IMR-90 (cell line): ENCODE measurements around the gene FAM83G. TPM values are rescaled to one million over a fixed set of nuclear protein-coding genes. Genes with fewer than 3 reads are reported as not detected.

Experiments
- ATAC-seq: fragments of 200-7000 bp; cut with Tn5 transposase; 2 replicates; pipeline ENCODE4 v1.9.1; 2020; ENCODE audit warnings: low read depth, mild to moderate bottlenecking, moderate library complexity
- BruUV-seq: library from RNA; stranded (reverse); fragments of 400-500 nt; replicated peaks from 2 replicates; lab custom pipeline; 2021; lab: Mats Ljungman, UMichigan
- CTCF ChIA-PET: fragments of 300-600 bp; formaldehyde crosslinking; extraction: SDS; loops from one replicate; lab custom pipeline; 2021; ENCODE audit warnings: antibody characterized with exemption; lab: Yijun Ruan, JAX
- POLR2A ChIA-PET: fragments of 300-600 bp; sonication (Branson Sonifier 250); formaldehyde crosslinking; loops from one replicate; lab custom pipeline; 2022; ENCODE audit warnings: antibody characterized with exemption; ENCODE audit not compliant: unreplicated experiment; lab: Charles Lee
- DNase-seq: peaks from one replicate; pipeline ENCODE4 v3.0.0; 2013
- H2AFZ ChIP-seq: replicated peaks from 2 replicates; pipeline ENCODE3; 2013; ENCODE audit warnings: low read length, mild to moderate bottlenecking; ENCODE audit not compliant: poor library complexity
- H2AK5ac ChIP-seq: 2 replicates; pipeline ENCODE4 v1.6.1; 2013; ENCODE audit warnings: low read depth, low read length, inconsistent platforms
- H2AK9ac ChIP-seq: replicated peaks from 2 replicates; pipeline ENCODE3; 2013; ENCODE audit warnings: mild to moderate bottlenecking, low read depth, low read length, moderate library complexity; ENCODE audit not compliant: poor library complexity
- H2BK120ac ChIP-seq: 2 replicates; pipeline ENCODE4 v1.6.1; 2013; ENCODE audit warnings: low read depth, low read length, inconsistent platforms
- H2BK15ac ChIP-seq: 3 replicates; pipeline ENCODE4 v1.6.1; 2013; ENCODE audit warnings: low read depth, low read length, inconsistent platforms
- H2BK20ac ChIP-seq: 2 replicates; pipeline ENCODE4 v1.6.1; 2013; ENCODE audit warnings: low read depth, mild to moderate bottlenecking, inconsistent platforms, low read length, moderate library complexity
- H2BK5ac ChIP-seq: 2 replicates; pipeline ENCODE4 v1.6.1; 2013; ENCODE audit warnings: mild to moderate bottlenecking, low read depth, low read length, inconsistent platforms; ENCODE audit not compliant: poor library complexity, severe bottlenecking
- H3K14ac ChIP-seq: replicated peaks from 2 replicates; pipeline ENCODE4 v1.6.1; 2013; ENCODE audit warnings: low read depth, low read length, inconsistent platforms
- H3K18ac ChIP-seq: 2 replicates; pipeline ENCODE4 v1.6.1; 2013; ENCODE audit warnings: low read depth, low read length, control low read depth
- H3K23ac ChIP-seq: 2 replicates; pipeline ENCODE4 v1.6.1; 2013; ENCODE audit warnings: low read depth, low read length, inconsistent platforms
- H3K27ac ChIP-seq: 2 replicates; pipeline ENCODE4 v1.5.1; 2013; ENCODE audit warnings: mild to moderate bottlenecking, control low read depth, low read length; ENCODE audit not compliant: insufficient read depth
- H3K27me3 ChIP-seq: 2 replicates; pipeline ENCODE4 v1.6.1; 2013; ENCODE audit warnings: low read length; ENCODE audit not compliant: control insufficient read depth, insufficient read depth
- H3K36me3 ChIP-seq: 2 replicates; pipeline ENCODE4 v1.6.1; 2013; ENCODE audit warnings: low read length, mixed read lengths; ENCODE audit not compliant: control insufficient read depth, insufficient read depth
- H3K4ac ChIP-seq: 2 replicates; pipeline ENCODE4 v1.6.1; 2013; ENCODE audit warnings: low read depth, low read length, inconsistent platforms
- H3K4me1 ChIP-seq: 2 replicates; pipeline ENCODE4 v1.6.1; 2013; ENCODE audit warnings: low read length, mixed read lengths; ENCODE audit not compliant: control insufficient read depth, insufficient read depth
- H3K4me2 ChIP-seq: 2 replicates; pipeline ENCODE4 v1.6.1; 2013; ENCODE audit warnings: low read depth, mild to moderate bottlenecking, control low read depth, low read length, moderate library complexity
- H3K4me3 ChIP-seq: 2 replicates; pipeline ENCODE4 v1.5.1; 2013; ENCODE audit warnings: low read depth, mild to moderate bottlenecking, control low read depth, low read length, moderate library complexity; ENCODE audit not compliant: insufficient read depth
- H3K56ac ChIP-seq: 2 replicates; pipeline ENCODE4 v1.6.1; 2013; ENCODE audit warnings: low read length, inconsistent platforms; ENCODE audit not compliant: insufficient read depth; ENCODE audit errors: extremely low read depth
- H3K79me1 ChIP-seq, 2 experiments: 2 replicates each; pipeline ENCODE4 v1.6.1; 2013; ENCODE audit warnings: low read length in 2 of 2, inconsistent platforms in 1 of 2, low read depth in 1 of 2
- H3K9ac ChIP-seq: 2 replicates; pipeline ENCODE4 v1.6.1; 2013; ENCODE audit warnings: low read depth, low read length, control low read depth
- H3K9me1 ChIP-seq: 2 replicates; pipeline ENCODE4 v1.6.1; 2013; ENCODE audit warnings: low read length, inconsistent platforms; ENCODE audit not compliant: insufficient read depth
- H3K9me3 ChIP-seq: 2 replicates; pipeline ENCODE4 v1.6.1; 2013; ENCODE audit warnings: low read length; ENCODE audit not compliant: control insufficient read depth, insufficient read depth
- H4K20me1 ChIP-seq: 2 replicates; pipeline ENCODE4 v1.6.1; 2013; ENCODE audit warnings: low read length, inconsistent platforms; ENCODE audit not compliant: insufficient read depth
- H4K5ac ChIP-seq: 2 replicates; pipeline ENCODE4 v1.6.1; 2013; ENCODE audit warnings: mild to moderate bottlenecking, low read depth, low read length, control low read depth
- H4K8ac ChIP-seq, 2 experiments: 2 replicates each; pipeline ENCODE4 v1.6.1; 2013; ENCODE audit warnings: low read depth in 2 of 2, low read length in 2 of 2, control low read depth in 1 of 2, inconsistent platforms in 1 of 2
- H4K91ac ChIP-seq: 2 replicates; pipeline ENCODE4 v1.6.1; 2013; ENCODE audit warnings: low read depth, low read length, inconsistent platforms; ENCODE audit not compliant: insufficient read depth
- POLR2A ChIP-seq: IDR thresholded peaks from 2 replicates; pipeline ENCODE4 v1.6.1; 2012; ENCODE audit warnings: mild to moderate bottlenecking, low read depth, low read length
- WGBS, 2 experiments: methylation state at CpG; one replicate each; pipeline versions ENCODE4 v1.1.5 to v1.1.7; 2013; ENCODE audit warnings: missing lambda C conversion rate in 2 of 2; ENCODE audit not compliant: insufficient read length in 1 of 2; ENCODE audit errors: extremely low coverage in 2 of 2; 5-methylcytosine and 5-hydroxymethylcytosine counted together
- dilution Hi-C: fragments of 300-500 bp; cut with HindIII; formaldehyde crosslinking; loops from one replicate; pipeline ENCODE4 v1.14.3; 2018; ENCODE audit warnings: low sequenced_read_pairs; ENCODE audit not compliant: unreplicated experiment
- in situ Hi-C: fragments of 300-500 bp; cut with MboI; formaldehyde crosslinking; loops from 3 replicates; pipeline ENCODE4 v1.14.3; 2019; ENCODE audit warnings: low sequenced_read_pairs, inconsistent platforms, mixed read lengths
- intact Hi-C: fragments of 100-400 bp; cut with micrococcal nuclease; formaldehyde crosslinking; loops from 2 replicates; pipeline ENCODE4 v1.10.0; 2022
- polyA plus RNA-seq, 3 experiments: library from polyadenylated mRNA; depleted of rRNA; stranded (reverse); fragments of >200 nt; gene quantifications; 2 replicates each; pipeline ENCODE4 v1.2.3, GENCODE V29; 2012; ENCODE audit warnings: low replicate concordance in 1 of 3
- total RNA-seq: library from RNA; depleted of rRNA; stranded (reverse); fragments of >200 nt; gene quantifications from 2 replicates; pipeline ENCODE4 v1.2.3, GENCODE V29; 2012

FAM83G gene
- total and polyA plus RNA-seq, 2 of the 4 experiments (the other 2 are of a cell fraction), result 9.5 to 12.6 TPM

- no peak for TF ChIP-seq POLR2A
- Histone ChIP-seq H2BK20ac (no peak overlapping the region), H3K36me3 (peaks cover 13% of the 10 kb centered on the region), H3K4me1 (peaks cover 10% of the 10 kb centered on the region), H3K14ac (no peak overlapping the region), H3K27ac (no peak overlapping the region), H4K8ac (no peak overlapping the region), H3K4me3 (no peak overlapping the region), H4K91ac (no peak overlapping the region), H3K79me1 (peaks cover 20 to 88% of the 10 kb centered on the region in 2 experiments; a peak in 3 of 4 replicates), H3K4me2 (no peak overlapping the region), H3K56ac (no peak overlapping the region), H4K20me1 (peaks cover 48% of the 10 kb centered on the region), H3K9me1 (peaks cover 4% of the 10 kb centered on the region), H2BK15ac (no peak overlapping the region), H3K4ac (no peak overlapping the region), H4K5ac (no peak overlapping the region), H3K9me3 (peaks cover 6% of the 10 kb centered on the region), H2AFZ (no peak overlapping the region), H2BK120ac (no peak overlapping the region), H3K18ac (no peak overlapping the region), H3K23ac (no peak overlapping the region), H3K9ac (no peak overlapping the region), H2AK9ac (no peak overlapping the region), H2BK5ac (no peak overlapping the region), H3K27me3 (no peaks in the 10 kb centered on the region), H2AK5ac (no peak overlapping the region)
- ChIA-PET CTCF (no interaction called here), POLR2A (no interaction called here)
- intact Hi-C loops (no loop called here), dilution Hi-C loops (no loop called here), in situ Hi-C loops (no loop called here)
- no peak for DNase-seq
- BruUV-seq, result no TSS peak
- no CpG with 5 or more reads among the region's 3 CpGs for WGBS, 2 experiments
- ATAC-seq, result no peak
These were observed 9.3 kb downstream of the FAM83G start for GRCh38 chr17:18995220-18995619.
